PC-9 (cell line): ENCODE results near the gene MPI. TPM values are rescaled to one million over a fixed set of nuclear protein-coding genes. Genes with fewer than 3 reads are reported as not detected.
A peak's percentile ranks its signal among the peaks of the same experiment; 100 is the strongest.
"Not testable (repeated sequence)": the region's sequence is repeated elsewhere in the genome, so short reads cannot be mapped to it uniquely, and the experiment has no call there.

ENCODE experiments used
- BruUV-seq: library from RNA; stranded (reverse); fragments of 400-500 nt; replicated peaks from 2 replicates; lab custom pipeline; 2021; lab: Mats Ljungman, UMichigan
- CTCF ChIA-PET: fragments of 300-600 bp; sonication (Branson Sonifier 250); formaldehyde crosslinking; loops from one replicate; lab custom pipeline; 2022; ENCODE audit warnings: antibody characterized with exemption; lab: Charles Lee
- POLR2A ChIA-PET: fragments of 300-600 bp; sonication (Branson Sonifier 250); formaldehyde crosslinking; loops from one replicate; lab custom pipeline; 2022; ENCODE audit warnings: antibody characterized with exemption; ENCODE audit not compliant: unreplicated experiment; lab: Charles Lee
- DNase-seq, 2 experiments: peaks; one replicate each; pipeline versions ENCODE4 v3.0.0 to v3.0.0-alpha.2; 2015 to 2022; ENCODE audit warnings: mixed read lengths in 1 of 2
- H2AFZ ChIP-seq: fragments of 200-600 bp; sonication (generic); 2 replicates; pipeline ENCODE4 v1.8.1; 2017; ENCODE audit warnings: antibody characterized with exemption
- H3F3A ChIP-seq: fragments of 200-600 bp; sonication (generic); 2 replicates; pipeline ENCODE4 v1.8.1; 2017; ENCODE audit warnings: antibody characterized with exemption, mild to moderate bottlenecking, low read depth; ENCODE audit not compliant: insufficient read depth
- H3K27ac ChIP-seq: fragments of 200-600 bp; sonication (generic); 2 replicates; pipeline ENCODE4 v1.6.1; 2016; ENCODE audit warnings: mixed run types
- H3K27me3 ChIP-seq: fragments of 200-600 bp; sonication (generic); 2 replicates; pipeline ENCODE4 v1.6.1; 2016; ENCODE audit warnings: low read depth, mixed run types; ENCODE audit not compliant: insufficient read depth
- H3K36me3 ChIP-seq: fragments of 200-600 bp; sonication (generic); 2 replicates; pipeline ENCODE4 v1.6.1; 2016; ENCODE audit warnings: low read depth, mixed run types
- H3K4me1 ChIP-seq: fragments of 200-600 bp; sonication (generic); replicated peaks from 2 replicates; pipeline ENCODE4 v1.6.1; 2016; ENCODE audit warnings: mixed run types; ENCODE audit not compliant: insufficient read depth
- H3K4me2 ChIP-seq: fragments of 200-600 bp; sonication (generic); 2 replicates; pipeline ENCODE4 v1.6.1; 2017; ENCODE audit warnings: mixed run types
- H3K4me3 ChIP-seq: fragments of 200-600 bp; sonication (generic); 2 replicates; pipeline ENCODE4 v1.6.1; 2016; ENCODE audit warnings: mixed run types
- H3K79me2 ChIP-seq: fragments of 200-600 bp; sonication (generic); 2 replicates; pipeline ENCODE4 v1.6.1; 2017; ENCODE audit warnings: low read depth, mixed run types
- H3K9me2 ChIP-seq: fragments of 200-600 bp; sonication (generic); 2 replicates; pipeline ENCODE4 v1.8.1; 2017; ENCODE audit warnings: mild to moderate bottlenecking; ENCODE audit not compliant: insufficient read depth
- H3K9me3 ChIP-seq: fragments of 200-600 bp; sonication (generic); 2 replicates; pipeline ENCODE4 v1.8.1; 2016; ENCODE audit warnings: low read depth; ENCODE audit not compliant: insufficient read depth
- H4K20me1 ChIP-seq: fragments of 200-600 bp; sonication (generic); 2 replicates; pipeline ENCODE4 v1.8.1; 2017; ENCODE audit not compliant: insufficient read depth
- CTCF ChIP-seq: fragments of 200-600 bp; sonication (generic); conservative IDR thresholded peaks from 2 replicates; pipeline ENCODE4 v1.6.1; 2017; ENCODE audit warnings: mixed run types, antibody characterized with exemption, mild to moderate bottlenecking, moderate library complexity
- EZH2 ChIP-seq: fragments of 200-600 bp; sonication (generic); IDR thresholded peaks from 2 replicates; pipeline ENCODE4 v1.8.0; 2017; ENCODE audit warnings: antibody characterized with exemption, low read depth
- intact Hi-C: fragments of 100-400 bp; cut with micrococcal nuclease; formaldehyde crosslinking; loops from one replicate; pipeline ENCODE4 v1.10.0; 2022; ENCODE audit not compliant: unreplicated experiment
- total RNA-seq: library from RNA; stranded (reverse); gene quantifications from 2 replicates; pipeline ENCODE4 v1.2.3, GENCODE V29; 2021

Gene MPI
- total RNA-seq, 1 experiment from 2014 or later = 22.5 TPM

DNA sequence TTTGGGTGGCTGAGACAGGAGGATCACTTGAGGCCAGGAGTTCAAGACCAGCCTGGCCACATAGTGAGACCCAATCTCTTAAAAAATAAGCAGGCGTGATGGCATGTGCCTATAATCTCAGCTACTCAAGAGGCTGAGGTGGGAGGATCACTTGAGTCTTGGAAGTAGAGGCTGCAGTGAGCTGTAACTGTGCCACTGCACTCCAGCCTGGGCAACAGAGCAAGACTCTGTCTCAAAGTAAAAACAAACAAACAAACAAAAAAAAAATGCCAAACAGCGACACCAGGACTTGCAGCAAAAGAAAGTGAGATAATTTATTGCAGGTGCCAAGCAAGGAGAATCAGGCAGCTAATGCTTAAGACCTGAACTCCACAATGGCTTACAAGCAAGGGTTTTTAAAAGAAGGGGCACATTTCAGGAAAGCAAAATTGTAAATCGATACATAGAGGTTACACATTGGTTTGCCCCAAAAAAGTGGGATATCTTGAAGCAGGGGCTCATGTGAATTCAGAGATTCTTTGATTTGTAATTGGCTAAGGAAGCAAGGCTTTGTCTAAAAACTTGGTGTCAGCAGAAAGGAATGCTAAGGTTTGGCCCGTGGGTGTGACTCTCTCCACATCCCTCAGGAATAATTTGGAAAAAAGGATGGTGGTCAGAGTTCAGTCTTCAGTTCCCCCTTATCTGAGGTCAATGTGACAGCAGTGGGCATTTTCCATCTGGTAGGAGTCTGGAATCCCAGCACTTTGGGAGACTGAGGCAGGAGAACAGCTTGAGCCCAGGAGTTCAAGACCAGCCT is 5.2 kb upstream of the MPI start:
- H3K27me3 ChIP-seq = no peaks in the 10 kb centered on the region
- no peak overlapping the region for H2AFZ ChIP-seq
- no peaks in the 10 kb centered on the region for H3K9me3 ChIP-seq
- TF ChIP-seq CTCF = no peak
- no peak for TF ChIP-seq EZH2
- no peaks in the 10 kb centered on the region for H4K20me1 ChIP-seq
- H3K36me3 ChIP-seq = no peaks in the 10 kb centered on the region
- H3F3A ChIP-seq = peaks cover 9% of the 10 kb centered on the region; the same call in 1 of the 2 replicates
- H3K4me1 ChIP-seq = peaks cover 18% of the 10 kb centered on the region
- no peak for DNase-seq
- POLR2A ChIA-PET = interaction anchor here (0.6 kb wide), 1 partner anchor 246 kb away, joined by 4 read pairs; no protein-coding TSS in a partner anchor
- 0 out of 2 replicates have a peak overlapping the region, but pooled peaks have one; percentile 2 for H3K4me2 ChIP-seq
- no peaks in the 10 kb centered on the region for H3K9me2 ChIP-seq
- intact Hi-C loops = no loop called here
- H3K27ac ChIP-seq = no peak overlapping the region
- H3K79me2 ChIP-seq = no peaks in the 10 kb centered on the region
- no peak overlapping the region for H3K4me3 ChIP-seq
- BruUV-seq = no TSS peak
- CTCF ChIA-PET = interaction anchor here (0.7 kb wide), 1 partner anchor 1501 kb away, joined by 3 read pairs; no protein-coding TSS in a partner anchor

- H2AFZ ChIP-seq = no peak overlapping the region
Observed at GRCh38 chr15:74885461-74885860, 4.4 kb upstream of the MPI start.

DNA sequence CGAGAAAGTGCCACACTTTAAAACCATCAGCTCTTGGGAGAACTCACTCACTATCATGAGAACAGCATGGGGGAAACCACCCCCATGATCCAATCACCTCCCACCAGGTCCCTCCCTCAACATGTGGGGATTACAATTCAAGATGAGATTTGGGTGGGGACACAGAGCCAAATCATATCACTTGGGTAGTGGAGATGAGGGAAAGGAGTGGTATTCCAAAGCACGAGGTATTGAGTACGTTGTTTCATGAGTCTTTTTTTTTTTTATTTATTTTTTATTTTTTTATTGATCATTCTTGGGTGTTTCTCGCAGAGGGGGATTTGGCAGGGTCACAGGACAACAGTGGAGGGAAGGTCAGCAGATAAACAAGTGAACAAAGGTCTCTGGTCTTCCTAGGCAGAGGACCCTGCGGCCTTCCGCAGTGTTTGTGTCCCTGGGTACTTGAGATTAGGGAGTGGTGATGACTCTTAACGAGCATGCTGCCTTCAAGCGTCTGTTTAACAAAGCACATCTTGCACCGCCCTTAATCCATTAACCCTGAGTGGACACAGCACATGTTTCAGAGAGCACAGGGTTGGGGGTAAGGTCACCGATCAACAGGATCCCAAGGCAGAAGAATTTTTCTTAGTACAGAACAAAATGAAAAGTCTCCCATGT is 2.2 kb upstream of the MPI start:
- intact Hi-C loops, H3K4me2 ChIP-seq, H3K4me3 ChIP-seq, H2AFZ ChIP-seq, CTCF ChIA-PET, H3K27me3 ChIP-seq, H3K9me3 ChIP-seq, H3K36me3 ChIP-seq, POLR2A ChIA-PET, H4K20me1 ChIP-seq, H3F3A ChIP-seq, H3K27ac ChIP-seq, H3K9me2 ChIP-seq, DNase-seq, BruUV-seq: not testable (repeated sequence)
- peaks cover 39% of the 10 kb centered on the region for H3K4me1 ChIP-seq
- H3K79me2 ChIP-seq = peaks cover 14% of the 10 kb centered on the region

More at GRCh38 chr15:74885461-74885860, 4.4 kb upstream of the MPI start:
- DNase-seq = no peak
- Histone ChIP-seq H3K9me3 (no peaks in the 10 kb centered on the region), H3F3A (peaks cover 9% of the 10 kb centered on the region; the same call in 1 of the 2 replicates), H3K27me3 (no peaks in the 10 kb centered on the region), H4K20me1 (no peaks in the 10 kb centered on the region), H3K4me2 (0 out of 2 replicates have a peak overlapping the region, but pooled peaks have one; percentile 2), H3K9me2 (no peaks in the 10 kb centered on the region), H3K4me1 (peaks cover 19% of the 10 kb centered on the region), H3K27ac (no peak overlapping the region), H3K4me3 (no peak overlapping the region), H3K79me2 (peaks cover 4% of the 10 kb centered on the region), H3K36me3 (no peaks in the 10 kb centered on the region)
- intact Hi-C loops = no loop called here
- CTCF ChIA-PET = no interaction called here
- POLR2A ChIA-PET = interaction anchor here (0.6 kb wide), 1 partner anchor 247 kb away, joined by 4 read pairs; no protein-coding TSS in a partner anchor
- no TSS peak for BruUV-seq
- no peak for TF ChIP-seq EZH2
- no peak for TF ChIP-seq CTCF
